B cell (primary cell): ENCODE data around the gene SLC44A1.

Source experiments
- EZH2 ChIP-seq: IDR thresholded peaks from 2 replicates; pipeline ENCODE4 v1.6.1; 2012; ENCODE audit warnings: borderline replicate concordance, low read depth, mild to moderate bottlenecking, moderate library complexity, low read length; ENCODE audit not compliant: insufficient read depth, poor library complexity, severe bottlenecking
- TF ChIP-seq, protein P1 (sequence below): fragments of 200-600 bp; IDR thresholded peaks from one replicate; pipeline ENCODE4 v1.8.0; 2022; ENCODE audit warnings: antibody characterized with exemption, mild to moderate bottlenecking

DNA sequence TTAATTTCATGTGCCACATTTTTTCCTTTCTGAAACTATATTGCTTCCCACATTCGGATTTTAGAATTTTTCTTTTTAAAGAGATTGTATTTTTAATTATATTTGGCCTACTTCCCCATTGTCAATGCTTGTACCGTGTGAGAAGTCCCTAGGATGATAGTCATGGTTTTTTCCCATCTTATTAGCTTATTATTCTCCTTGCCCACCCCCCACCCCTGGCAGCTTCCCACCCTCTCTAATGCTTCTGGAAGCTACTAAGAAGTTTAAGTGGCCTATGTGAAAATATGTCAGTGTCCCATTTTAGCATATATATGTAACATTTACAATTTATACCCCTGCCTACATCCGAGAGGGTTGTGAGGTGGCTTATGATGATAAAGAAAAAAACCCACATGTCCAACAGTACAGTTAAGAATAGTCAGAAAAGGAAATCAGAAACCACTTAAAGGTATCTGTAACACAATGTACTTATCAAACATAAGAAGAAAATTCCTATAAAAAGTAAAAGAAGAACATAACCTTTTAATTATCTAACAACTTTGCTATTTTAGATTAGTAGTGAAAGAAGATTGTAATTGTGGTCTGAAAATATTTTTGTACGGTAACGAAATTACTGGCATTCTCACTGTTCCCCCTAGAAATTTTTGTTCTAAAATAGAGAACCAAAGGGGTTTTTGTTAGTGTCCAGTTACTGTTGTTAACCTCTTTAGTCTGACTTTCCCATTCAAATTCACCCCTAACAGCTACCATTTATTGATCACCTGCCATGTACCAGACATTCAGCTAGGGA is 62.1 kb downstream of the SLC44A1 start:
- TF ChIP-seq, protein P1, sequence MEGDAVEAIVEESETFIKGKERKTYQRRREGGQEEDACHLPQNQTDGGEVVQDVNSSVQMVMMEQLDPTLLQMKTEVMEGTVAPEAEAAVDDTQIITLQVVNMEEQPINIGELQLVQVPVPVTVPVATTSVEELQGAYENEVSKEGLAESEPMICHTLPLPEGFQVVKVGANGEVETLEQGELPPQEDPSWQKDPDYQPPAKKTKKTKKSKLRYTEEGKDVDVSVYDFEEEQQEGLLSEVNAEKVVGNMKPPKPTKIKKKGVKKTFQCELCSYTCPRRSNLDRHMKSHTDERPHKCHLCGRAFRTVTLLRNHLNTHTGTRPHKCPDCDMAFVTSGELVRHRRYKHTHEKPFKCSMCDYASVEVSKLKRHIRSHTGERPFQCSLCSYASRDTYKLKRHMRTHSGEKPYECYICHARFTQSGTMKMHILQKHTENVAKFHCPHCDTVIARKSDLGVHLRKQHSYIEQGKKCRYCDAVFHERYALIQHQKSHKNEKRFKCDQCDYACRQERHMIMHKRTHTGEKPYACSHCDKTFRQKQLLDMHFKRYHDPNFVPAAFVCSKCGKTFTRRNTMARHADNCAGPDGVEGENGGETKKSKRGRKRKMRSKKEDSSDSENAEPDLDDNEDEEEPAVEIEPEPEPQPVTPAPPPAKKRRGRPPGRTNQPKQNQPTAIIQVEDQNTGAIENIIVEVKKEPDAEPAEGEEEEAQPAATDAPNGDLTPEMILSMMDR, result no peak
- no peak for TF ChIP-seq EZH2
